Spleen (tissue), 11 donors: ENCODE measurements around the gene PCK2. TPM values are rescaled to one million over a fixed set of nuclear protein-coding genes. Genes with fewer than 3 reads are reported as not detected.

ENCODE experiments used
- DNase-seq: peaks from one replicate; pipeline ENCODE4 v3.0.0-alpha.2; 2020
- H3K27ac ChIP-seq, 8 donors: fragments of 200-600 bp; sonication (generic) in 7 of 8; 1 replicate in 4 of 8; 2 replicates in 4 of 8; pipeline versions ENCODE4 v1.5.0 to v1.8.0; 2016 to 2021; ENCODE audit warnings: inconsistent platforms in 4 of 8, mild to moderate bottlenecking in 4 of 8, moderate library complexity in 1 of 8
- H3K27me3 ChIP-seq, 7 donors: fragments of 200-600 bp; sonication (generic) in 6 of 7; replicated peaks in 1 of 7; 1 replicate in 4 of 7; 2 replicates in 3 of 7; pipeline versions ENCODE4 v1.5.0 to v1.8.0; 2016 to 2021; ENCODE audit warnings: inconsistent platforms in 3 of 7, mild to moderate bottlenecking in 1 of 7
- H3K36me3 ChIP-seq, 6 donors: fragments of 200-600 bp; sonication (generic) in 5 of 6; 1 replicate in 4 of 6; 2 replicates in 2 of 6; pipeline versions ENCODE4 v1.5.0 to v1.8.0; 2016 to 2021; ENCODE audit warnings: inconsistent platforms in 2 of 6
- H3K4me1 ChIP-seq, 6 donors: fragments of 200-600 bp; sonication (generic) in 5 of 6; 1 replicate in 3 of 6; 2 replicates in 3 of 6; pipeline versions ENCODE4 v1.5.0 to v1.8.0; 2016 to 2021; ENCODE audit warnings: inconsistent platforms in 3 of 6
- H3K4me3 ChIP-seq, 8 donors: fragments of 200-600 bp; sonication (generic) in 7 of 8; 1 replicate in 4 of 8; 2 replicates in 4 of 8; pipeline versions ENCODE4 v1.5.0 to v1.8.0; 2016 to 2021; ENCODE audit warnings: inconsistent platforms in 4 of 8, mild to moderate bottlenecking in 4 of 8, moderate library complexity in 2 of 8
- H3K9me3 ChIP-seq, 8 donors: fragments of 200-600 bp; sonication (generic) in 7 of 8; 1 replicate in 4 of 8; 2 replicates in 4 of 8; pipeline versions ENCODE4 v1.5.0 to v1.8.0; 2016 to 2021; ENCODE audit warnings: inconsistent platforms in 4 of 8
- POLR2A ChIP-seq, 3 donors: fragments of 450-650 bp; IDR thresholded peaks; one replicate each; pipeline ENCODE4 v1.5.1; 2017; ENCODE audit warnings: antibody characterized with exemption in 3 of 3, mild to moderate bottlenecking in 1 of 3
- POLR2AphosphoS5 ChIP-seq, 3 donors: sonication (generic); formaldehyde crosslinking; IDR thresholded peaks; one replicate each; pipeline ENCODE4 v1.5.1; 2017; ENCODE audit warnings: antibody characterized with exemption in 3 of 3
- WGBS, 5 donors: extraction: QIAGEN DNeasy Blood & Tissue Kit in 3 of 5; methylation state at CpG; one replicate each; pipeline versions ENCODE4 v1.1.5 to v1.1.7; 2013 to 2018; 5-methylcytosine and 5-hydroxymethylcytosine counted together
- intact Hi-C: fragments of 100-400 bp; cut with DNase I; formaldehyde crosslinking; loops from one replicate; pipeline ENCODE4 v1.15.0; 2023; ENCODE audit warnings: low total_unique reads
- polyA plus RNA-seq, 3 donors: library from polyadenylated mRNA; stranded (reverse); fragments of 200-250 nt; gene quantifications; one replicate each; pipeline ENCODE4 v1.2.1, GENCODE V29; 2013
- total RNA-seq, 7 donors: library from RNA; depleted of rRNA in 3 of 7; stranded (reverse); fragments of >200 nt in 3 of 7; fragmentation: NEBNext Ultra II Directional in 4 of 7; extraction: Animal tissue kit (Norgen Biotek cat#: 25700) in 4 of 7; gene quantifications; one replicate each; pipeline versions ENCODE4 v1.1.0 to v1.2.1, GENCODE V29; 2016 to 2021
- TF ChIP-seq, protein P1 (sequence below), 11 experiments: fragments of 200-600 bp in 7 of 11; fragments of 450-650 bp in 4 of 11; sonication (generic) in 4 of 11; IDR thresholded peaks in 8 of 11; conservative IDR thresholded peaks in 3 of 11; 1 replicate in 7 of 11; 2 replicates in 4 of 11; pipeline versions ENCODE4 v1.4.0 to v1.8.0; 2016 to 2021; ENCODE audit warnings: antibody characterized with exemption in 11 of 11, inconsistent platforms in 4 of 11, mild to moderate bottlenecking in 1 of 11
- donor health status: healthy with polysubstance abuse.
- donor health status: DM: no; HTN: no; CAD: no; lungs with moderate emphysema.
- donor health status: DM: no; HTN: no; CAD: no.
- donor health status: Bipolar disorder and iron deficiency.
- donor health status: healthy.
- donor health status: DM: no; HTN: no; CAD: no.
- donor health status: DM: yes; HTN: yes; CAD: no.

The PCK2 gene
- total and polyA plus RNA-seq, 10 donors, result 25.3 to 52.3 (median 33.8) TPM

DNA sequence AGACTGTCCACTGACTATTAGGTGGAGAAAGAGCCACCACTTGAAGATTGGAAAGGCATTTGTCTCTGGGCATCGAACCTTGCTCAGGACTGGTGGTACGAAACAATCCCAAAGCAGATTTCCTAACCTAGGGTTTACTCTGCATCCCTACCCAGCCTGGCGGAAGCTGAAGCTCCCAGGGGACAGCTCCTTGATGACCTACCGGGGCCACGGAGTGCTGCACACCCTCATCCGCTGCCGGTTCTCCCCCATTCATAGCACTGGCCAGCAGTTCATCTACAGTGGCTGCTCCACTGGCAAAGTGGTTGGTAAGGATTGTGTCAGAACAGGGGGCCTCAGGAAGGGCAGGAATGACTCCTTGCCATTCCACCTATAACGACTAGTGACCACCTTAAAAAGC lies 27.1 kb downstream of the PCK2 start:
- H3K4me1 ChIP-seq, result peaks cover 12 to 55% (median 35%) of the 10 kb centered on the region in 6 donors
- no peaks in the 10 kb centered on the region for H3K27me3 ChIP-seq
- H3K9me3 ChIP-seq, result no peaks in the 10 kb centered on the region
- 95 to 97% (median 96%) methylated on average over 8 of the region's 8 CpGs for WGBS, 5 donors
- TF ChIP-seq POLR2AphosphoS5 (IDR thresholded peaks at IDR 0.05) (no peak), POLR2A (IDR thresholded peaks at IDR 0.05) (no peak)
- TF ChIP-seq, protein P1, sequence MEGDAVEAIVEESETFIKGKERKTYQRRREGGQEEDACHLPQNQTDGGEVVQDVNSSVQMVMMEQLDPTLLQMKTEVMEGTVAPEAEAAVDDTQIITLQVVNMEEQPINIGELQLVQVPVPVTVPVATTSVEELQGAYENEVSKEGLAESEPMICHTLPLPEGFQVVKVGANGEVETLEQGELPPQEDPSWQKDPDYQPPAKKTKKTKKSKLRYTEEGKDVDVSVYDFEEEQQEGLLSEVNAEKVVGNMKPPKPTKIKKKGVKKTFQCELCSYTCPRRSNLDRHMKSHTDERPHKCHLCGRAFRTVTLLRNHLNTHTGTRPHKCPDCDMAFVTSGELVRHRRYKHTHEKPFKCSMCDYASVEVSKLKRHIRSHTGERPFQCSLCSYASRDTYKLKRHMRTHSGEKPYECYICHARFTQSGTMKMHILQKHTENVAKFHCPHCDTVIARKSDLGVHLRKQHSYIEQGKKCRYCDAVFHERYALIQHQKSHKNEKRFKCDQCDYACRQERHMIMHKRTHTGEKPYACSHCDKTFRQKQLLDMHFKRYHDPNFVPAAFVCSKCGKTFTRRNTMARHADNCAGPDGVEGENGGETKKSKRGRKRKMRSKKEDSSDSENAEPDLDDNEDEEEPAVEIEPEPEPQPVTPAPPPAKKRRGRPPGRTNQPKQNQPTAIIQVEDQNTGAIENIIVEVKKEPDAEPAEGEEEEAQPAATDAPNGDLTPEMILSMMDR (IDR thresholded peaks at IDR 0.05 in 8 of 11, conservative IDR thresholded peaks at IDR 0.05 in 3 of 11), result no peak
- DNase-seq, result peak; percentile 33
- peak overlapping the region in 1 of 8 donors; percentile 67 for H3K27ac ChIP-seq
- intact Hi-C loops, result no loop called here
- no peak overlapping the region for H3K4me3 ChIP-seq
- H3K36me3 ChIP-seq, result peaks cover 3 to 88% (median 71%) of the 10 kb centered on the region in 6 donors

DNA sequence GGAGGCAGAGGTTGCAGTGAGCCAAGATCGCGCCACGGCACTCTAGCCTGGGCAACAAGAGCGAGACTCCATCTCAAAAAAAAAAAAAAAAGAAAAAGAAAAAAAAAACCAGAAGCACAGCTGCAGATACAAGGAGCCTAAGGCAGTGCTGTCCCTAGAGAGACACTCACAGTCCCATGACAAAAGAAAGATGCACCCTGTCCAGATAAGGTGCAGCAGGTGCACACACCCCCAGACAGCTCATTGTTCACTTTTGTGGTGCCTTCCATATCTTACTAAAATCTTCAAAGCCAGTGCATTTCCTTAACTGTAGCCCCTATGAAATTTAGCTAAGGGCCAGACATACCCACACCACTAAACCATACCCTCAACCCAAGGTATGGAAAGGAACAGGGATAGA lies 28.3 kb downstream of the PCK2 start:
- Histone ChIP-seq H3K27ac (peak overlapping the region in 4 of 8 donors; percentile 43 to 75 (median 70)), H3K4me3 (no peak overlapping the region), H3K4me1 (peaks cover 0 to 46% (median 23%) of the 10 kb centered on the region in 6 donors), H3K36me3 (peaks cover 3 to 79% (median 67%) of the 10 kb centered on the region in 6 donors), H3K27me3 (no peaks in the 10 kb centered on the region), H3K9me3 (no peaks in the 10 kb centered on the region)
- TF ChIP-seq POLR2AphosphoS5 (IDR thresholded peaks at IDR 0.05), result no peak
- TF ChIP-seq, protein P1 (IDR thresholded peaks at IDR 0.05 in 8 of 11, conservative IDR thresholded peaks at IDR 0.05 in 3 of 11), result no peak
- TF ChIP-seq POLR2A (IDR thresholded peaks at IDR 0.05), result no peak
- DNase-seq, result no peak
- intact Hi-C loops, result no loop called here
- WGBS, 5 donors, result 70 to 90% (median 83%) methylated on average over 4 of the region's 4 CpGs

DNA sequence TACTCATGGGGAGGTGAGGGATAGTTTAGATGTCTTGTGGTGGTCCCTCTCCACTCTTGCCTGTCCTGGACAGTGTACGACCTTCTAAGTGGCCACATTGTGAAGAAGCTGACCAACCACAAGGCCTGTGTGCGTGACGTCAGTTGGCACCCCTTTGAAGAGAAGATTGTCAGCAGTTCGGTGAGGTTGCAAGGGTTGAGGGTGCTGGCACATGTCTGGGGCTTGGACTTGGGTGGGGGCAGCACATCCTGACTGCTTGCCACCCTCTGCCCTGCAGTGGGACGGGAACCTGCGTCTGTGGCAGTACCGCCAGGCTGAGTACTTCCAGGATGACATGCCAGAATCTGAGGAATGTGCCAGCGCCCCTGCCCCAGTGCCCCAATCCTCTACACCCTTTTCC lies 28.8 kb downstream of the PCK2 start:
- Histone ChIP-seq H3K4me3 (no peak overlapping the region), H3K27ac (peak overlapping the region in 5 of 8 donors; percentile 43 to 75 (median 67)), H3K4me1 (peaks cover 0 to 46% (median 24%) of the 10 kb centered on the region in 6 donors), H3K9me3 (no peaks in the 10 kb centered on the region), H3K27me3 (no peaks in the 10 kb centered on the region), H3K36me3 (peaks cover 0 to 74% (median 64%) of the 10 kb centered on the region in 6 donors)
- intact Hi-C loops, result no loop called here
- WGBS, 5 donors, result 87 to 97% (median 92%) methylated on average over 7 to 8 of the region's 8 CpGs
- peak in 2 of 3 donors; percentile 19 to 42 for TF ChIP-seq POLR2AphosphoS5 (IDR thresholded peaks at IDR 0.05)
- TF ChIP-seq, protein P1 (IDR thresholded peaks at IDR 0.05 in 8 of 11, conservative IDR thresholded peaks at IDR 0.05 in 3 of 11), result no peak
- peak; percentile 71 for DNase-seq

DNA sequence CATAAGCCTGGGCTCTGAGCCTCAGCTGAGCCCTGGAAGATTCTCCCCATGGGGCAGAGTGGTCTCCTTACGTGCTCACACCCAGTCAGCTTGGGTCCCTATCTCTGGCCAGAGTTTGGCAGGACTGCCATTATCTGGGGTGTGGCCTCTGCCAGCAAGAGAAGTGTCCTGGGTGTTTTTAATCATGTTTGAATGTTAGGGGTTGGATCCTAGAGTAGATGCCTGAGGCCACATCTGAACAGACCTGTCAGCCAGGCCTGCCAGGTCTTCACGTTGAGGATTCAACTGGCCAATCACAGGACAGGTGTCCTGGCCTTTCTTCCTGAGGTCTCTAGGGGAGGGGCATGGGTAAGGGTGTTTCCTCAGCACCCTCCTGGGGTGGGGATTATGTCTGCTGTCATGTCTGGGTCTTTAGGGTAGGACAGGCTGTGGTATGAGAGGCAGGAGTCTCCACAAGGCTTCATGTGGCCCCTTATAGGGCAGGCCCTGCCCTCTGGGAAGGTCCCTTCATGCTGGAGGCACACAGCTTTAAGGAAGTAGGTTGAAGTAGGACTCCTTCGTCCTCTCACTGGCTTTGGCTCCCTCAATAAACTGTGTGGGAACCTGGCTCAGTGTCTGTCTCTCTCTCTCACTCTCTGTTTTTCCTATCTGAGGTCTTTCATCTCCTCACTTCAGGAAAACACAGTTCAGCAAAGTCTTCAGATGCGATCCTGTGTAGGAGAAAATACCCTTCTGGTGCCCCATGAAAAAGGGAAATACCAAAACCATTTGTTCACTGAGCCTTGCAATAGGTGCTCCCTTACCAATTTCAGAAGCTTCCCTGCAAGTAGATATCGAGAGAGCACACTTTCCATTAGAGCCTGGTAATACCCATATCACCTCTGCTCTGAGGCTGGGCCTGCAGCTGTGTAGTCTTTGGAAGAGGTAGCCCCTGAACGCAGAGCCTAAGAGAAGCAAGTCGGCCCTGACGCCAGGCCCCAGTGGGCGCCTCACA lies 29.6 kb downstream of the PCK2 start:
- no peaks in the 10 kb centered on the region for H3K9me3 ChIP-seq
- peak overlapping the region in 7 of 8 donors; percentile 18 to 75 (median 51) for H3K27ac ChIP-seq
- no peaks in the 10 kb centered on the region for H3K27me3 ChIP-seq
- TF ChIP-seq, protein P1 (IDR thresholded peaks at IDR 0.05 in 8 of 11, conservative IDR thresholded peaks at IDR 0.05 in 3 of 11), result no peak
- TF ChIP-seq POLR2A (IDR thresholded peaks at IDR 0.05), result no peak
- peak in 1 of 3 donors; percentile 12 for TF ChIP-seq POLR2AphosphoS5 (IDR thresholded peaks at IDR 0.05)
- peak; percentile 51 for DNase-seq
- H3K4me3 ChIP-seq, result no peak overlapping the region
- intact Hi-C loops, result no loop called here
- H3K4me1 ChIP-seq, result peaks cover 0 to 45% (median 24%) of the 10 kb centered on the region in 6 donors
- H3K36me3 ChIP-seq, result peaks cover 0 to 66% (median 56%) of the 10 kb centered on the region in 6 donors
- whole genome bisulfite sequencing, 5 donors, result 72 to 85% (median 80%) methylated on average over 8 to 9 of the region's 9 CpGs
